B cell (primary cell): Measurements from ENCODE around the gene CASKIN2. TPM values are rescaled to one million over a fixed set of nuclear protein-coding genes. Genes with fewer than 3 reads are reported as not detected.

Source experiments
- ATAC-seq: fragments of 200-7000 bp; cut with Tn5 transposase; one replicate; pipeline ENCODE4 v1.10.0; 2021; ENCODE audit warnings: low read depth, mild to moderate bottlenecking, moderate number of reproducible peaks, moderate library complexity
- CTCF ChIA-PET: fragments of 350-600 bp; sonication (Branson Sonifier 250); formaldehyde crosslinking; loops from one replicate; lab custom pipeline; 2021; ENCODE audit warnings: antibody characterized with exemption, inconsistent platforms; lab: Charles Lee
- POLR2A ChIA-PET: fragments of 350-600 bp; sonication (Branson Sonifier 250); formaldehyde crosslinking; loops from one replicate; lab custom pipeline; 2021; ENCODE audit warnings: antibody characterized with exemption; lab: Charles Lee
- DNase-seq: peaks from one replicate; pipeline ENCODE4 v3.0.0; 2013
- H2AFZ ChIP-seq: 2 replicates; pipeline ENCODE4 v1.6.1; 2012; ENCODE audit warnings: mild to moderate bottlenecking, low read depth, low read length; ENCODE audit not compliant: insufficient read depth, poor library complexity, severe bottlenecking
- H3K27ac ChIP-seq, 2 donors: 1 replicate in 1 of 2; 2 replicates in 1 of 2; pipeline ENCODE4 v1.5.1; 2012 to 2013; ENCODE audit warnings: low read length in 2 of 2, mild to moderate bottlenecking in 2 of 2, moderate library complexity in 1 of 2
- H3K27me3 ChIP-seq, 4 experiments: fragments of 200-600 bp in 1 of 4; sonication (generic) in 1 of 4; replicated peaks in 1 of 4; 1 replicate in 2 of 4; 2 replicates in 2 of 4; pipeline versions ENCODE4 v1.6.1 to v1.7.0; 2013 to 2016; ENCODE audit warnings: low read length in 3 of 4, mild to moderate bottlenecking in 2 of 4, mixed read lengths in 1 of 4, moderate library complexity in 1 of 4; ENCODE audit not compliant: insufficient read depth in 4 of 4, control insufficient read depth in 3 of 4; ENCODE audit errors: control extremely low read depth in 1 of 4
- H3K36me3 ChIP-seq, 2 experiments: replicated peaks in 1 of 2; 1 replicate in 1 of 2; 2 replicates in 1 of 2; pipeline versions ENCODE4 v1.6.1 to v1.7.1; 2013; ENCODE audit warnings: low read length in 1 of 2; ENCODE audit not compliant: insufficient read depth in 2 of 2, control insufficient read depth in 1 of 2; ENCODE audit errors: control extremely low read depth in 1 of 2, extremely low read depth in 1 of 2
- H3K4me1 ChIP-seq, 2 donors: fragments of 200-600 bp in 1 of 2; sonication (generic) in 1 of 2; 1 replicate in 1 of 2; 2 replicates in 1 of 2; pipeline versions ENCODE4 v1.5.1 to v1.6.1; 2013 to 2017; ENCODE audit warnings: low read length in 2 of 2; ENCODE audit not compliant: control insufficient read depth in 2 of 2, insufficient read depth in 2 of 2
- H3K4me2 ChIP-seq: replicated peaks from 2 replicates; pipeline ENCODE3; 2012; ENCODE audit warnings: mild to moderate bottlenecking, low read depth, low read length; ENCODE audit not compliant: poor library complexity, severe bottlenecking
- H3K4me3 ChIP-seq, 5 experiments: fragments of 200-600 bp in 1 of 5; sonication (generic) in 1 of 5; 1 replicate in 3 of 5; 2 replicates in 2 of 5; pipeline versions ENCODE4 v1.5.1 to v1.7.0; 2011 to 2016; ENCODE audit warnings: low read length in 4 of 5, mild to moderate bottlenecking in 4 of 5, low read depth in 2 of 5, control low read depth in 1 of 5, moderate library complexity in 1 of 5; ENCODE audit not compliant: insufficient read depth in 1 of 5; ENCODE audit errors: control extremely low read depth in 1 of 5, extremely low read depth in 1 of 5
- H3K79me2 ChIP-seq: fragments of 200-600 bp; sonication (generic); one replicate; pipeline ENCODE4 v1.6.0; 2016; ENCODE audit warnings: low read length; ENCODE audit not compliant: control insufficient read depth, insufficient read depth
- H3K9ac ChIP-seq: fragments of 200-600 bp; sonication (generic); 2 replicates; pipeline ENCODE4 v1.6.1; 2017; ENCODE audit warnings: mild to moderate bottlenecking, low read length, moderate library complexity
- H3K9me3 ChIP-seq, 3 donors: one replicate each; pipeline versions ENCODE4 v1.6.1 to v1.7.1; 2013; ENCODE audit warnings: low read length in 2 of 3; ENCODE audit not compliant: control insufficient read depth in 2 of 3, insufficient read depth in 1 of 3; ENCODE audit errors: control extremely low read depth in 1 of 3
- H4K20me1 ChIP-seq: 2 replicates; pipeline ENCODE4 v1.6.0; 2012; ENCODE audit warnings: mild to moderate bottlenecking, low read length; ENCODE audit not compliant: insufficient read depth, control insufficient read depth, poor library complexity, severe bottlenecking
- H3K27ac Mint-ChIP-seq: one replicate; pipeline ENCODE4 v1.8.0; 2021; ENCODE audit warnings: mixed read lengths
- H3K27me3 Mint-ChIP-seq: one replicate; pipeline ENCODE4 v1.8.0; 2021; ENCODE audit warnings: mixed read lengths
- H3K4me1 Mint-ChIP-seq: one replicate; pipeline ENCODE4 v1.8.0; 2021; ENCODE audit warnings: mixed read lengths
- H3K4me3 Mint-ChIP-seq: one replicate; pipeline ENCODE4 v1.8.0; 2021; ENCODE audit warnings: mixed read lengths
- H3K9me3 Mint-ChIP-seq: one replicate; pipeline ENCODE4 v1.8.0; 2022; ENCODE audit warnings: mixed read lengths; ENCODE audit not compliant: insufficient read depth
- EZH2 ChIP-seq: IDR thresholded peaks from 2 replicates; pipeline ENCODE4 v1.6.1; 2012; ENCODE audit warnings: borderline replicate concordance, low read depth, mild to moderate bottlenecking, moderate library complexity, low read length; ENCODE audit not compliant: insufficient read depth, poor library complexity, severe bottlenecking
- WGBS: methylation state at CpG from one replicate; pipeline ENCODE4 v1.1.5; 2013; ENCODE audit warnings: missing lambda C conversion rate; ENCODE audit not compliant: insufficient coverage; 5-methylcytosine and 5-hydroxymethylcytosine counted together
- intact Hi-C: fragments of 100-400 bp; cut with micrococcal nuclease; formaldehyde crosslinking; loops from one replicate; pipeline ENCODE4 v1.10.0; 2022
- polyA plus RNA-seq: library from polyadenylated mRNA; depleted of rRNA; stranded (reverse); fragments of >200 nt; gene quantifications from 2 replicates; pipeline ENCODE4 v1.2.3, GENCODE V29; 2012
- total RNA-seq, 2 donors: library from RNA; stranded (reverse); fragments of 120-200 nt in 1 of 2; gene quantifications; 1 replicate in 1 of 2; 2 replicates in 1 of 2; pipeline versions ENCODE4 v1.2.3 to v1.2.4, GENCODE V29; 2013 to 2022
- TF ChIP-seq, protein P1 (sequence below): fragments of 200-600 bp; IDR thresholded peaks from one replicate; pipeline ENCODE4 v1.8.0; 2022; ENCODE audit warnings: antibody characterized with exemption, mild to moderate bottlenecking

CASKIN2 gene
- total and polyA plus RNA-seq, 2 donors (not counting 1 experiment from before 2014, with no cell fraction given): 0.37 to 1.00 TPM

GRCh38 chr17:75540923-75541503, 25.7 kb upstream of the CASKIN2 start:
- Mint-ChIP-seq H3K4me1 (no peaks in the 10 kb centered on the region), H3K9me3 (no peaks in the 10 kb centered on the region), H3K27me3 (no peaks in the 10 kb centered on the region), H3K4me3 (no peak overlapping the region), H3K27ac (no peak overlapping the region)
- Histone ChIP-seq H3K4me3 (no peak overlapping the region), H2AFZ (no peak overlapping the region), H3K9ac (no peak overlapping the region), H3K27me3 (no peaks in the 10 kb centered on the region), H3K4me1 (peaks cover 0 to under 1% of the 10 kb centered on the region in 2 donors), H3K36me3 (no peaks in the 10 kb centered on the region), H3K4me2 (no peak overlapping the region), H3K27ac (no peak overlapping the region), H3K9me3 (no peaks in the 10 kb centered on the region), H4K20me1 (no peaks in the 10 kb centered on the region), H3K79me2 (no peaks in the 10 kb centered on the region)
- ChIA-PET POLR2A (no interaction called here), CTCF (no interaction called here)
- ATAC-seq (no peak), DNase-seq (no peak)
- intact Hi-C loops: no loop called here
- 86% methylated on average over 2 of the region's 4 CpGs for WGBS
- TF ChIP-seq, protein P1, sequence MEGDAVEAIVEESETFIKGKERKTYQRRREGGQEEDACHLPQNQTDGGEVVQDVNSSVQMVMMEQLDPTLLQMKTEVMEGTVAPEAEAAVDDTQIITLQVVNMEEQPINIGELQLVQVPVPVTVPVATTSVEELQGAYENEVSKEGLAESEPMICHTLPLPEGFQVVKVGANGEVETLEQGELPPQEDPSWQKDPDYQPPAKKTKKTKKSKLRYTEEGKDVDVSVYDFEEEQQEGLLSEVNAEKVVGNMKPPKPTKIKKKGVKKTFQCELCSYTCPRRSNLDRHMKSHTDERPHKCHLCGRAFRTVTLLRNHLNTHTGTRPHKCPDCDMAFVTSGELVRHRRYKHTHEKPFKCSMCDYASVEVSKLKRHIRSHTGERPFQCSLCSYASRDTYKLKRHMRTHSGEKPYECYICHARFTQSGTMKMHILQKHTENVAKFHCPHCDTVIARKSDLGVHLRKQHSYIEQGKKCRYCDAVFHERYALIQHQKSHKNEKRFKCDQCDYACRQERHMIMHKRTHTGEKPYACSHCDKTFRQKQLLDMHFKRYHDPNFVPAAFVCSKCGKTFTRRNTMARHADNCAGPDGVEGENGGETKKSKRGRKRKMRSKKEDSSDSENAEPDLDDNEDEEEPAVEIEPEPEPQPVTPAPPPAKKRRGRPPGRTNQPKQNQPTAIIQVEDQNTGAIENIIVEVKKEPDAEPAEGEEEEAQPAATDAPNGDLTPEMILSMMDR: no peak
- TF ChIP-seq EZH2: no peak

- Histone ChIP-seq H3K36me3 (no peaks in the 10 kb centered on the region), H4K20me1 (no peaks in the 10 kb centered on the region), H3K4me3 (no peak overlapping the region), H3K79me2 (no peaks in the 10 kb centered on the region), H3K4me2 (no peak overlapping the region), H3K9me3 (no peaks in the 10 kb centered on the region), H3K9ac (no peak overlapping the region), H3K4me1 (peaks cover under 1 to 9% of the 10 kb centered on the region in 2 donors), H2AFZ (no peak overlapping the region), H3K27ac (no peak overlapping the region), H3K27me3 (no peaks in the 10 kb centered on the region)
- no peaks in the 10 kb centered on the region for H3K27me3 Mint-ChIP-seq
- no peak overlapping the region for H3K27ac Mint-ChIP-seq
- H3K4me1 Mint-ChIP-seq: no peaks in the 10 kb centered on the region
- H3K4me3 Mint-ChIP-seq: no peak overlapping the region
- DNase-seq (no peak), ATAC-seq (no peak)
- H3K9me3 Mint-ChIP-seq: no peaks in the 10 kb centered on the region
- 88% methylated on average over 11 of the region's 13 CpGs for WGBS
- TF ChIP-seq, protein P1: no peak
- TF ChIP-seq EZH2: no peak
- CTCF ChIA-PET: no interaction called here
- intact Hi-C loops: no loop called here
- POLR2A ChIA-PET: no interaction called here
These were observed 24.8 kb upstream of the CASKIN2 start for GRCh38 chr17:75539967-75540729.
